ENCODE measurements around the gene ACY1.

- TF ChIP-seq CTCF (optimal IDR thresholded peaks at IDR 0.05 in 1 of 3, IDR thresholded peaks at IDR 0.05 in 1 of 3, conservative IDR thresholded peaks at IDR 0.05 in 1 of 3; ENCODE audit: extremely low read depth in 1 of 3, insufficient read depth in 2 of 3, low read length in 3 of 3) (peak in 2 of 3 experiments; percentile 88 to 95), EZH2 (IDR thresholded peaks at IDR 0.05; ENCODE audit: low read length) (no peak)
These were observed 18.2 kb downstream of the ACY1 start for GRCh38 chr3:52001443-52001974.
